ENCODE data around the gene ZNF785. TPM values are rescaled to one million over a fixed set of nuclear protein-coding genes. Genes with fewer than 3 reads are reported as not detected.

Gene ZNF785
- total and polyA plus RNA-seq, 4 donors, result 4.0 to 15.5 (median 9.7) TPM

DNA sequence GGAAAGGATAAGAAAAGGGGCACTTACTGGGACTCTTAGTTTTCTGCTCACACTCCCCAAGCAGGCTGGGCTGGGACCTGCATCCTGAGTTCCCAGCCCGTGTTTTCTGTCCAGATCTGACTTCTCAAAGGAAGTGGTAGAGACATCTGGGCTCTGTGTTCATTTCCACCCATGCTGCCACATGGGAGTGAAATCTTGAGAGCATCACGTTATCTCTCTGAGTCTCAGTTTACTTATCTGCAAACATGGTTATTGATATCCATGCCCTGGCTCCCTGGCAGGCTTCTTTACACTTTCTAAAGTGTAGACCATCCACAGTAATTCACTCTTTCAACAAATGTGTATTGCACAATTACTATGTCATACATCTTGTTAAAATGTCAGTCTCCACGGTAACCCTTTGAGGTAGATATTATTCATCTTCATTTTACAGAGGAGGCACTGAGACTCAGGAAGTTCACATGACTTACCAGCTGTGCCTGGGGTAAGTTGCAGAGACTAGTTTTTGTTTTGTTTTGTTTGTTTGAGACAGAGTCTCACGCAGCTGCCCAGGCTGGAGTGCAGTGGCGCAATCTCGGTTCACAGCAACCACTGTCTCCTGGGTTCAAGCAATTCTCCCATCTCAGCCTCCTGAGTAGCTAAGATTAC is 17.4 kb downstream of the ZNF785 start:
- 28 to 57% methylated on average over 6 of the region's 6 CpGs for WGBS, 2 donors
- no peaks in the 10 kb centered on the region for H3K27me3 ChIP-seq (ENCODE audit: control insufficient read depth in 3 of 3, insufficient read depth in 3 of 3, low read length in 2 of 3)
- no peaks in the 10 kb centered on the region for H3K9me3 ChIP-seq (ENCODE audit: control insufficient read depth in 4 of 4, insufficient read depth in 3 of 4, low read length in 3 of 4)
- TF ChIP-seq, protein P1, sequence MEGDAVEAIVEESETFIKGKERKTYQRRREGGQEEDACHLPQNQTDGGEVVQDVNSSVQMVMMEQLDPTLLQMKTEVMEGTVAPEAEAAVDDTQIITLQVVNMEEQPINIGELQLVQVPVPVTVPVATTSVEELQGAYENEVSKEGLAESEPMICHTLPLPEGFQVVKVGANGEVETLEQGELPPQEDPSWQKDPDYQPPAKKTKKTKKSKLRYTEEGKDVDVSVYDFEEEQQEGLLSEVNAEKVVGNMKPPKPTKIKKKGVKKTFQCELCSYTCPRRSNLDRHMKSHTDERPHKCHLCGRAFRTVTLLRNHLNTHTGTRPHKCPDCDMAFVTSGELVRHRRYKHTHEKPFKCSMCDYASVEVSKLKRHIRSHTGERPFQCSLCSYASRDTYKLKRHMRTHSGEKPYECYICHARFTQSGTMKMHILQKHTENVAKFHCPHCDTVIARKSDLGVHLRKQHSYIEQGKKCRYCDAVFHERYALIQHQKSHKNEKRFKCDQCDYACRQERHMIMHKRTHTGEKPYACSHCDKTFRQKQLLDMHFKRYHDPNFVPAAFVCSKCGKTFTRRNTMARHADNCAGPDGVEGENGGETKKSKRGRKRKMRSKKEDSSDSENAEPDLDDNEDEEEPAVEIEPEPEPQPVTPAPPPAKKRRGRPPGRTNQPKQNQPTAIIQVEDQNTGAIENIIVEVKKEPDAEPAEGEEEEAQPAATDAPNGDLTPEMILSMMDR (IDR thresholded peaks at IDR 0.05; ENCODE audit: control extremely low read depth, extremely low read depth), result no peak
- H3K9ac ChIP-seq (ENCODE audit: insufficient read depth in 1 of 2, low read length in 2 of 2), result peak overlapping the region in 1 of 2 donors; percentile 3
- no peak for ATAC-seq (ENCODE audit: insufficient read depth, low FRiP score)
- no peak overlapping the region for H3K4me3 ChIP-seq
- no peak overlapping the region for H3K27ac ChIP-seq (ENCODE audit: low read depth in 1 of 2, low read length in 1 of 2)
- peaks cover 0 to 4% (median 0%) of the 10 kb centered on the region in 4 donors for H3K36me3 ChIP-seq (ENCODE audit: control insufficient read depth in 4 of 4, insufficient read depth in 4 of 4, low read length in 4 of 4)
- no peak for DNase-seq
- H3K4me1 ChIP-seq (ENCODE audit: control insufficient read depth in 5 of 5, insufficient read depth in 5 of 5, low read length in 5 of 5), result peaks cover 5 to 18% (median 9%) of the 10 kb centered on the region in 5 donors

DNA sequence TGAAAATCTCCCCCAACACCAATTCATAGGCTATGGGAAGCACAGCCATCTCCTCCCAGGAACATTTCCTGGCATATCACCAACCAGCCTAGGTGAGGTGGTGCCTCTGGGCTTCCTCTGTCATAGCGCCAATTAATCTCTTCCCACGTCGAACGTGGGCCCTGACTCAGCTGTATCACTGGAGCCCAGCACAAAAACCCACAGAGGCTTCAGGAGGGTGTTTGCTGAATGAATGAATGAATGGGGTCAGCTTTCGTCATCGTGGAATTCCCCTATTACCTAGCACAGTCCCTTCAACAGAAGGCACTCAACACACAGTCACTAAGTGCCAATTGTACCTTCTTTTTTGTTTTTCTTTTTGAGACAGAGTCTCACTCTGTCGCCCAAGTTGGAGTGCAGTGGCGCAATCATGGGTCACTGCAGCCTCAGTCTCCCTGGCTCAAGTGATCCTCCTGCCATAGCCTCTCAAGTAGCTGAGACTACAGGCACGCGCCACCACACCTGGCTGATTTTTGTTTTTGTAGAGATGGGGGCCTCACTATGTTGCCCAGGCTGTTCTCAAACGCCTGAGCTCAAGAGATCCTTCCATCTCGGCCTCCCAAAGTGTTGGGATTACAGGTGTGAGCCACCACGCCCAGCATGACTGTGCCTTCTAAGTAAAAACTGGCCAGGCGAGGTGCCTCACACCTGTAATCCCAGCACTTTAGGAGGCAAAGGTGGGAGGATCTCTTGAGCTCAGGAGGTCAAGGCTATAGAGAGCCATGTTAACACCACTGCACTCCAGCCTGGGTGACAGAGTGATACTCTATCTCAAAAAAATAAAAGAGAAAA is 18.1 kb downstream of the ZNF785 start:
- TF ChIP-seq, protein P1 (IDR thresholded peaks at IDR 0.05; ENCODE audit: control extremely low read depth, extremely low read depth), result no peak
- Histone ChIP-seq H3K27ac (ENCODE audit: low read depth in 1 of 2, low read length in 1 of 2) (no peak overlapping the region), H3K36me3 (ENCODE audit: control insufficient read depth in 4 of 4, insufficient read depth in 4 of 4, low read length in 4 of 4) (peaks cover 0 to 4% (median 0%) of the 10 kb centered on the region in 4 donors), H3K9ac (ENCODE audit: insufficient read depth in 1 of 2, low read length in 2 of 2) (no peak overlapping the region), H3K9me3 (ENCODE audit: control insufficient read depth in 4 of 4, insufficient read depth in 3 of 4, low read length in 3 of 4) (no peaks in the 10 kb centered on the region), H3K4me1 (ENCODE audit: control insufficient read depth in 5 of 5, insufficient read depth in 5 of 5, low read length in 5 of 5) (peaks cover 5 to 15% (median 6%) of the 10 kb centered on the region in 5 donors), H3K4me3 (no peak overlapping the region), H3K27me3 (ENCODE audit: control insufficient read depth in 3 of 3, insufficient read depth in 3 of 3, low read length in 2 of 3) (no peaks in the 10 kb centered on the region)
- DNase-seq, result no peak
- no peak for ATAC-seq (ENCODE audit: insufficient read depth, low FRiP score)
- 73 to 77% methylated on average over 14 of the region's 14 CpGs for WGBS, 2 donors

DNA sequence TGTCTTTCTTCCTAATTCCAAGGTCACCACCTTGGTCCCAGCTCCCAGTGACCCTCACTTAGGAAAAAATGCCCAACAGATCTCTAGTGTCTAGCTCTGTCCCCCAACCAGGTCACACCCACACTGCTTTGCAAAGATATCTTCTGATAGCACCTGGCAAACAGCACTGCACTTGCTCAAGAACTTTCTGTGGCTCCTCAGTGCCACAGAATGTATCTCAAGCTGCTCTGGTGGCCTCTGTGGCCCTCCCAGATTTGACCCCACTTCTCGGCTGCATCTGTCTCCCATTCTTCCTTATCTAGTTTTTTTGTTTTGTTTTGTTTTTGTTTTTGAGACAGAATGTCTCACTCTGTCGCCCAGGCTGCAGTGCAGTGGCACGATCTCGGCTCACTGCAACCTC is 19.0 kb downstream of the ZNF785 start:
- Histone ChIP-seq H3K4me1 (ENCODE audit: control insufficient read depth in 5 of 5, insufficient read depth in 5 of 5, low read length in 5 of 5) (peaks cover 3 to 12% (median 6%) of the 10 kb centered on the region in 5 donors), H3K27me3 (ENCODE audit: control insufficient read depth in 3 of 3, insufficient read depth in 3 of 3, low read length in 2 of 3) (no peaks in the 10 kb centered on the region)

More for the DNA sequence above, 19.0 kb downstream of the ZNF785 start:
- DNase-seq, result no peak
- no peak overlapping the region for H3K27ac ChIP-seq (ENCODE audit: low read depth in 1 of 2, low read length in 1 of 2)
- no peak for ATAC-seq (ENCODE audit: insufficient read depth, low FRiP score)
- no peak overlapping the region for H3K4me3 ChIP-seq
- TF ChIP-seq, protein P1 (IDR thresholded peaks at IDR 0.05; ENCODE audit: control extremely low read depth, extremely low read depth), result no peak
- no peaks in the 10 kb centered on the region for H3K9me3 ChIP-seq (ENCODE audit: control insufficient read depth in 4 of 4, insufficient read depth in 3 of 4, low read length in 3 of 4)
- no peak overlapping the region for H3K9ac ChIP-seq (ENCODE audit: insufficient read depth in 1 of 2, low read length in 2 of 2)
- WGBS, 2 donors, result 87 to 89% methylated on average over 4 of the region's 4 CpGs
- peaks cover 0 to 4% (median 0%) of the 10 kb centered on the region in 4 donors for H3K36me3 ChIP-seq (ENCODE audit: control insufficient read depth in 4 of 4, insufficient read depth in 4 of 4, low read length in 4 of 4)
